HCT116 (cell line): Measurements from ENCODE around the gene ARHGDIG. TPM values are rescaled to one million over a fixed set of nuclear protein-coding genes. Genes with fewer than 3 reads are reported as not detected.

Experiments used
- ATAC-seq: fragments of 200-7000 bp; cut with Tn5 transposase; 2 replicates; pipeline ENCODE4 v1.9.1; 2020; ENCODE audit warnings: mild to moderate bottlenecking, moderate library complexity
- BruUV-seq: library from RNA; stranded (reverse); fragments of 400-500 nt; replicated peaks from 2 replicates; lab custom pipeline; 2021; lab: Mats Ljungman, UMichigan
- CTCF ChIA-PET: fragments of 300-600 bp; sonication (Branson Sonifier 250); formaldehyde crosslinking; loops from one replicate; lab custom pipeline; 2021; ENCODE audit warnings: antibody characterized with exemption; lab: Charles Lee
- POLR2A ChIA-PET: fragments of 300-600, 350-600 bp; sonication (Branson Sonifier 250); formaldehyde crosslinking; loops from one replicate; lab custom pipeline; 2021; ENCODE audit warnings: antibody characterized with exemption; lab: Charles Lee
- RAD21 ChIA-PET, 2 experiments: fragments of 300-600 bp; sonication (Branson Sonifier 250); formaldehyde crosslinking; loops; one replicate each; lab custom pipeline; 2023; ENCODE audit warnings: low total read pairs in 2 of 2; ENCODE audit not compliant: uncharacterized antibody in 2 of 2, unreplicated experiment in 2 of 2, low non-redundant PET in 1 of 2; lab: Charles Lee
- DNase-seq: peaks from one replicate; pipeline ENCODE4 v3.0.0-alpha.2; 2010; ENCODE audit warnings: low read depth, low spot score
- H2AFZ ChIP-seq: fragments of 200-600 bp; shearing (Covaris generic), sonication (generic); 2 replicates; pipeline ENCODE4 v1.6.1; 2017; ENCODE audit warnings: low read depth, mixed run types, mixed read lengths, antibody characterized with exemption, low read length; ENCODE audit not compliant: poor library complexity, severe bottlenecking
- H3K27ac ChIP-seq: 2 replicates; pipeline ENCODE4 v1.5.1; 2012; ENCODE audit warnings: low read depth, low read length
- H3K27me3 ChIP-seq: fragments of 200-600 bp; sonication (generic); 2 replicates; pipeline ENCODE4 v1.6.1; 2016; ENCODE audit warnings: mixed run types, low read length, mixed read lengths; ENCODE audit not compliant: insufficient read depth
- H3K36me3 ChIP-seq, 2 experiments: fragments of 200-500 bp in 1 of 2; fragments of 200-600 bp in 1 of 2; sonication (Bioruptor generic) in 1 of 2; sonication (generic) in 1 of 2; 2 replicates each; pipeline versions ENCODE4 v1.5.1 to v1.6.1; 2014 to 2016; ENCODE audit warnings: low read length in 2 of 2, inconsistent platforms in 1 of 2, mixed read lengths in 1 of 2, mixed run types in 1 of 2; ENCODE audit not compliant: insufficient read depth in 2 of 2, control insufficient read depth in 1 of 2
- H3K4me1 ChIP-seq, 2 experiments: fragments of 200-600 bp in 1 of 2; sonication (generic) in 1 of 2; 2 replicates each; pipeline versions ENCODE4 v1.5.1 to v1.6.1; 2012 to 2017; ENCODE audit warnings: low read length in 2 of 2, inconsistent platforms in 1 of 2, mild to moderate bottlenecking in 1 of 2, mixed read lengths in 1 of 2, mixed run types in 1 of 2, moderate library complexity in 1 of 2; ENCODE audit not compliant: insufficient read depth in 2 of 2, control insufficient read depth in 1 of 2
- H3K4me2 ChIP-seq: fragments of 200-600 bp; sonication (generic); 2 replicates; pipeline ENCODE4 v1.6.1; 2017; ENCODE audit warnings: mixed run types, low read length, mixed read lengths
- H3K4me3 ChIP-seq, 2 experiments: fragments of 200-600 bp in 1 of 2; sonication (generic) in 1 of 2; replicated peaks in 1 of 2; 2 replicates each; pipeline ENCODE4 v1.5.1; 2011 to 2016; ENCODE audit warnings: low read length in 2 of 2, control low read depth in 1 of 2, low read depth in 1 of 2, mild to moderate bottlenecking in 1 of 2, mixed read lengths in 1 of 2, mixed run types in 1 of 2
- H3K79me2 ChIP-seq: fragments of 200-600 bp; sonication (generic); 2 replicates; pipeline ENCODE4 v1.6.1; 2017; ENCODE audit warnings: mild to moderate bottlenecking, mixed run types, low read length, moderate library complexity, mixed read lengths; ENCODE audit not compliant: insufficient read depth
- H3K9ac ChIP-seq: fragments of 200-600 bp; sonication (generic); 2 replicates; pipeline ENCODE4 v1.6.1; 2016; ENCODE audit warnings: low read length, mixed read lengths
- H3K9me2 ChIP-seq: fragments of 200-600 bp; sonication (generic), shearing (Covaris generic); 2 replicates; pipeline ENCODE4 v1.6.1; 2017; ENCODE audit warnings: mixed run types, mild to moderate bottlenecking, moderate library complexity; ENCODE audit not compliant: insufficient read depth
- H3K9me3 ChIP-seq, 2 experiments: fragments of 200-500 bp in 1 of 2; fragments of 200-600 bp in 1 of 2; sonication (Bioruptor generic) in 1 of 2; sonication (generic) in 1 of 2; 2 replicates each; pipeline ENCODE4 v1.6.1; 2014 to 2017; ENCODE audit warnings: low read length in 2 of 2, mixed read lengths in 2 of 2, inconsistent platforms in 1 of 2, low read depth in 1 of 2, mild to moderate bottlenecking in 1 of 2, mixed run types in 1 of 2, moderate library complexity in 1 of 2; ENCODE audit not compliant: control insufficient read depth in 1 of 2, insufficient read depth in 1 of 2
- H4K20me1 ChIP-seq: fragments of 200-600 bp; sonication (generic), shearing (Covaris generic); 2 replicates; pipeline ENCODE4 v1.6.1; 2017; ENCODE audit warnings: mixed run types, mild to moderate bottlenecking, moderate library complexity; ENCODE audit not compliant: insufficient read depth
- CBX3 ChIP-seq: IDR thresholded peaks from 2 replicates; pipeline ENCODE4 v1.6.1; 2012; ENCODE audit warnings: low read depth
- CEBPB ChIP-seq: IDR thresholded peaks from 2 replicates; pipeline ENCODE4 v1.6.1; 2012; ENCODE audit warnings: low read depth
- CTCF ChIP-seq, 3 experiments: fragments of 200-600 bp in 1 of 3; sonication (generic) in 1 of 3; IDR thresholded peaks in 2 of 3; conservative IDR thresholded peaks in 1 of 3; 2 replicates each; pipeline ENCODE4 v1.5.1; 2012 to 2017; ENCODE audit warnings: low read depth in 2 of 3, low read length in 2 of 3, antibody characterized with exemption in 1 of 3, borderline replicate concordance in 1 of 3, control low read depth in 1 of 3, mild to moderate bottlenecking in 1 of 3, mixed read lengths in 1 of 3, mixed run types in 1 of 3, moderate library complexity in 1 of 3; ENCODE audit not compliant: insufficient read depth in 1 of 3
- EGR1 ChIP-seq: IDR thresholded peaks from 2 replicates; pipeline ENCODE4 v1.6.1; 2012; ENCODE audit warnings: low read depth
- ELF1 ChIP-seq: IDR thresholded peaks from 2 replicates; pipeline ENCODE4 v1.6.1; 2012; ENCODE audit warnings: low read depth, borderline replicate concordance
- EZH2 ChIP-seq: fragments of 200-600 bp; sonication (generic); IDR thresholded peaks from 2 replicates; pipeline ENCODE4 v1.6.1; 2017; ENCODE audit warnings: antibody characterized with exemption, mixed run types
- EZH2phosphoT487 ChIP-seq: fragments of 200-600 bp; IDR thresholded peaks from 2 replicates; pipeline ENCODE4 v1.6.1; 2018; ENCODE audit warnings: antibody characterized with exemption, borderline replicate concordance
- MAX ChIP-seq: IDR thresholded peaks from 2 replicates; pipeline ENCODE4 v1.6.1; 2012
- POLR2A ChIP-seq: IDR thresholded peaks from 2 replicates; pipeline ENCODE4 v1.7.0; 2011; ENCODE audit warnings: borderline replicate concordance; ENCODE audit not compliant: insufficient read depth, insufficient read length; ENCODE audit errors: extremely low read depth
- POLR2AphosphoS5 ChIP-seq: IDR thresholded peaks from 2 replicates; pipeline ENCODE4 v1.6.1; 2011; ENCODE audit warnings: mild to moderate bottlenecking, low read depth, low read length, moderate library complexity
- RAD21 ChIP-seq: IDR thresholded peaks from 2 replicates; pipeline ENCODE4 v1.6.1; 2012; ENCODE audit warnings: low read depth, mild to moderate bottlenecking
- REST ChIP-seq: IDR thresholded peaks from 2 replicates; pipeline ENCODE4 v1.6.1; 2012; ENCODE audit warnings: low read depth
- SIN3A ChIP-seq: IDR thresholded peaks from 2 replicates; pipeline ENCODE4 v1.6.1; 2012; ENCODE audit warnings: low read depth
- SP1 ChIP-seq: IDR thresholded peaks from 2 replicates; pipeline ENCODE4 v1.6.1; 2012; ENCODE audit warnings: low read depth
- SRF ChIP-seq: IDR thresholded peaks from 2 replicates; pipeline ENCODE4 v1.6.1; 2012; ENCODE audit warnings: low read depth
- TCF7L2 ChIP-seq: IDR thresholded peaks from 2 replicates; pipeline ENCODE4 v1.7.0; 2011; ENCODE audit warnings: borderline replicate concordance, inconsistent platforms; ENCODE audit not compliant: insufficient read depth, insufficient read length; ENCODE audit errors: extremely low read depth
- YY1 ChIP-seq: IDR thresholded peaks from 2 replicates; pipeline ENCODE4 v1.6.1; 2011; ENCODE audit warnings: low read length, low read depth, moderate library complexity, mild to moderate bottlenecking; ENCODE audit not compliant: insufficient replicate concordance; ENCODE audit errors: extremely low read depth
- ZFX ChIP-seq: fragments of 450-650 bp; IDR thresholded peaks from 2 replicates; pipeline ENCODE4 v1.6.1; 2017
- ZNF274 ChIP-seq: fragments of 200-500 bp; sonication (Bioruptor generic); IDR thresholded peaks from 2 replicates; pipeline ENCODE4 v1.6.1; 2014; ENCODE audit warnings: mild to moderate bottlenecking, low read depth, low read length, inconsistent platforms
- intact Hi-C: fragments of 100-400 bp; cut with micrococcal nuclease; formaldehyde crosslinking; loops from 2 replicates; pipeline ENCODE4 v1.10.0; 2022
- total RNA-seq: library from RNA; stranded (reverse); gene quantifications from one replicate; pipeline ENCODE4 v1.2.1, GENCODE V29; 2021; ENCODE audit not compliant: unreplicated experiment

ARHGDIG gene
- total RNA-seq, 1 experiment from 2014 or later: not detected

- H3K4me2 ChIP-seq: no peak overlapping the region
These were observed 4.1 kb downstream of the ARHGDIG start for GRCh38 chr16:284204-285120.

More at GRCh38 chr16:284204-285120, 4.1 kb downstream of the ARHGDIG start:
- intact Hi-C loops: no loop called here
- no peak for DNase-seq
- no peaks in the 10 kb centered on the region for H4K20me1 ChIP-seq
- no peaks in the 10 kb centered on the region for H3K9me2 ChIP-seq
- POLR2A ChIA-PET: no interaction called here
- no peak overlapping the region for H2AFZ ChIP-seq
- CTCF ChIA-PET: no interaction called here
- no peaks in the 10 kb centered on the region for H3K27me3 ChIP-seq
- no peaks in the 10 kb centered on the region for H3K36me3 ChIP-seq
- RAD21 ChIA-PET: no interaction called here
- H3K4me1 ChIP-seq: no peaks in the 10 kb centered on the region
- no peak overlapping the region for H3K9ac ChIP-seq
- no TSS peak for BruUV-seq
- H3K9me3 ChIP-seq: no peaks in the 10 kb centered on the region
- H3K79me2 ChIP-seq: no peaks in the 10 kb centered on the region
- H3K27ac ChIP-seq: no peak overlapping the region
- no peak overlapping the region for H3K4me3 ChIP-seq
- no peak for TF ChIP-seq YY1
- TF ChIP-seq CTCF (IDR thresholded peaks at IDR 0.05 in 2 of 3, conservative IDR thresholded peaks at IDR 0.05 in 1 of 3; ENCODE audit: borderline replicate concordance in 1 of 3, insufficient read depth in 1 of 3, low read depth in 2 of 3, low read length in 2 of 3): no peak
- TF ChIP-seq EZH2: no peak
- TF ChIP-seq REST: no peak
- no peak for TF ChIP-seq EGR1
- TF ChIP-seq SRF: no peak
- TF ChIP-seq CEBPB: no peak
- no peak for TF ChIP-seq CBX3
- no peak for TF ChIP-seq TCF7L2
- TF ChIP-seq ZFX: no peak
- no peak for TF ChIP-seq MAX
- TF ChIP-seq ELF1: no peak
- TF ChIP-seq RAD21: no peak
- no peak for TF ChIP-seq ZNF274
- TF ChIP-seq POLR2AphosphoS5: no peak
- TF ChIP-seq POLR2A: no peak
- TF ChIP-seq SIN3A: no peak
- no peak for TF ChIP-seq EZH2phosphoT487
- TF ChIP-seq SP1: no peak
- 0 out of 2 replicates have a peak, but pooled peaks have one; percentile 9 for ATAC-seq
